ENCODE data around the gene ANKRD18B. TPM values are rescaled to one million over a fixed set of nuclear protein-coding genes. Genes with fewer than 3 reads are reported as not detected.
"Not testable (repeated sequence)": the region's sequence is repeated elsewhere in the genome, so short reads cannot be mapped to it uniquely, and the experiment has no call there.

ANKRD18B gene
- total RNA-seq, 1 donor from 2014 or later: not detected

- H3K4me1 ChIP-seq: no peaks in the 10 kb centered on the region
- no peak overlapping the region for H3K27ac ChIP-seq
- no peaks in the 10 kb centered on the region for H3K27me3 ChIP-seq
- H3K9me3 ChIP-seq: no peaks in the 10 kb centered on the region
- DNase-seq (ENCODE audit: low spot score in 2 of 2): no peak
- no peaks in the 10 kb centered on the region for H3K36me3 ChIP-seq
- intact Hi-C loops (cut with DNase I): loop anchor here (5.0 kb wide), 1 partner anchor 115 kb away; the partner anchor contains the start of gene AQP7
- no peak overlapping the region for H3K4me3 ChIP-seq
- TF ChIP-seq CTCF (IDR thresholded peaks at IDR 0.05): peak in 2 of 3 experiments; percentile 41 to 57
Observed at GRCh38 chr9:33517373-33517772, 6.7 kb upstream of the ANKRD18B start.

- not testable (repeated sequence) for H3K4me3 ChIP-seq; DNase-seq (ENCODE audit: low spot score in 2 of 2); H3K27ac ChIP-seq; H3K27me3 ChIP-seq; H3K36me3 ChIP-seq; H3K9me3 ChIP-seq; H3K4me1 ChIP-seq
- intact Hi-C loops (cut with DNase I): loop anchor here (5.0 kb wide), 1 partner anchor 116 kb away; the partner anchor contains the start of gene AQP7
Observed at GRCh38 chr9:33517934-33518577, 6.0 kb upstream of the ANKRD18B start.

GRCh38 chr9:33521861-33522260 lies 2.2 kb upstream of the ANKRD18B start:
- H3K9me3 ChIP-seq; intact Hi-C loops (cut with DNase I); H3K27ac ChIP-seq; DNase-seq (ENCODE audit: low spot score in 2 of 2); H3K4me3 ChIP-seq; H3K36me3 ChIP-seq; H3K27me3 ChIP-seq: not testable (repeated sequence)
- H3K4me1 ChIP-seq: peaks cover 0 to 11% of the 10 kb centered on the region in 2 donors

- intact Hi-C loops (cut with DNase I): no loop called here
- Histone ChIP-seq H3K36me3 (no peaks in the 10 kb centered on the region), H3K27ac (no peak overlapping the region), H3K27me3 (no peaks in the 10 kb centered on the region), H3K4me1 (peaks cover 0 to 11% of the 10 kb centered on the region in 2 donors), H3K4me3 (peak overlapping the region in 1 of 2 donors; percentile 41), H3K9me3 (no peaks in the 10 kb centered on the region)
- no peak for DNase-seq (ENCODE audit: low spot score in 2 of 2)
- TF ChIP-seq CTCF (IDR thresholded peaks at IDR 0.05): no peak
Observed at GRCh38 chr9:33524306-33524947, 376 bp downstream of the ANKRD18B start.

- H3K27me3 ChIP-seq; H3K36me3 ChIP-seq; H3K4me3 ChIP-seq; H3K9me3 ChIP-seq; H3K27ac ChIP-seq; DNase-seq (ENCODE audit: low spot score in 2 of 2); intact Hi-C loops (cut with DNase I): not testable (repeated sequence)
- H3K4me1 ChIP-seq: peaks cover 0 to 11% of the 10 kb centered on the region in 2 donors
Observed at GRCh38 chr9:33528069-33528468, 4.0 kb downstream of the ANKRD18B start.

GRCh38 chr9:33533958-33534357 lies 9.9 kb downstream of the ANKRD18B start:
- DNase-seq (ENCODE audit: low spot score in 2 of 2); H3K27ac ChIP-seq; H3K4me1 ChIP-seq; H3K9me3 ChIP-seq; H3K27me3 ChIP-seq; intact Hi-C loops (cut with DNase I); H3K36me3 ChIP-seq; H3K4me3 ChIP-seq: not testable (repeated sequence)

- Histone ChIP-seq H3K9me3 (no peaks in the 10 kb centered on the region), H3K4me3 (no peak overlapping the region), H3K27me3 (no peaks in the 10 kb centered on the region), H3K36me3 (no peaks in the 10 kb centered on the region), H3K27ac (no peak overlapping the region), H3K4me1 (no peaks in the 10 kb centered on the region)
- no peak for TF ChIP-seq CTCF (IDR thresholded peaks at IDR 0.05)
- no peak for DNase-seq (ENCODE audit: low spot score in 2 of 2)
- intact Hi-C loops (cut with DNase I): no loop called here
Observed at GRCh38 chr9:33535541-33535940, 11.5 kb downstream of the ANKRD18B start.

GRCh38 chr9:33543463-33543862 lies 19.4 kb downstream of the ANKRD18B start:
- intact Hi-C loops (cut with DNase I): not testable (repeated sequence)

GRCh38 chr9:33545715-33546114 lies 21.7 kb downstream of the ANKRD18B start:
- intact Hi-C loops (cut with DNase I); DNase-seq (ENCODE audit: low spot score in 2 of 2); H3K4me1 ChIP-seq; H3K27me3 ChIP-seq; H3K36me3 ChIP-seq; H3K9me3 ChIP-seq; H3K4me3 ChIP-seq; H3K27ac ChIP-seq: not testable (repeated sequence)

More at GRCh38 chr9:33543463-33543862, 19.4 kb downstream of the ANKRD18B start:
- H3K9me3 ChIP-seq; H3K36me3 ChIP-seq; DNase-seq (ENCODE audit: low spot score in 2 of 2); H3K4me1 ChIP-seq; H3K27ac ChIP-seq; H3K4me3 ChIP-seq; H3K27me3 ChIP-seq: not testable (repeated sequence)

- H3K4me3 ChIP-seq; H3K27me3 ChIP-seq; DNase-seq (ENCODE audit: low spot score in 2 of 2); H3K36me3 ChIP-seq; intact Hi-C loops (cut with DNase I); H3K27ac ChIP-seq; H3K4me1 ChIP-seq; H3K9me3 ChIP-seq: not testable (repeated sequence)
Observed at GRCh38 chr9:33548816-33549215, 24.8 kb downstream of the ANKRD18B start.

- H3K27me3 ChIP-seq; H3K27ac ChIP-seq; H3K9me3 ChIP-seq; H3K4me3 ChIP-seq; H3K4me1 ChIP-seq; intact Hi-C loops (cut with DNase I); DNase-seq (ENCODE audit: low spot score in 2 of 2); H3K36me3 ChIP-seq: not testable (repeated sequence)
Observed at GRCh38 chr9:33549418-33549817, 25.4 kb downstream of the ANKRD18B start.

Data from ascending aorta (tissue), 2 donors.